Mucosa of stomach (tissue), 1 donor: Measurements from ENCODE around the gene LRIT3.

ENCODE experiments used
- H3K27me3 ChIP-seq: one replicate; pipeline ENCODE4 v1.7.0; 2013; ENCODE audit warnings: mild to moderate bottlenecking, low read length; ENCODE audit not compliant: control insufficient read depth, insufficient read depth
- H3K36me3 ChIP-seq: one replicate; pipeline ENCODE4 v1.7.0; 2013; ENCODE audit warnings: low read length; ENCODE audit not compliant: control insufficient read depth, insufficient read depth
- H3K4me1 ChIP-seq: one replicate; pipeline ENCODE4 v1.7.0; 2013; ENCODE audit warnings: mild to moderate bottlenecking, low read length; ENCODE audit not compliant: control insufficient read depth, insufficient read depth
- H3K4me3 ChIP-seq: one replicate; pipeline ENCODE4 v1.7.0; 2013; ENCODE audit warnings: low read length
- H3K9ac ChIP-seq: one replicate; pipeline ENCODE4 v1.7.0; 2013; ENCODE audit warnings: mild to moderate bottlenecking, low read length, moderate library complexity
- H3K9me3 ChIP-seq: one replicate; pipeline ENCODE4 v1.7.0; 2013; ENCODE audit warnings: mild to moderate bottlenecking, low read length, moderate library complexity; ENCODE audit not compliant: control insufficient read depth
- donor health status: Pancreatic carcinoma.

LRIT3 gene, protein sequence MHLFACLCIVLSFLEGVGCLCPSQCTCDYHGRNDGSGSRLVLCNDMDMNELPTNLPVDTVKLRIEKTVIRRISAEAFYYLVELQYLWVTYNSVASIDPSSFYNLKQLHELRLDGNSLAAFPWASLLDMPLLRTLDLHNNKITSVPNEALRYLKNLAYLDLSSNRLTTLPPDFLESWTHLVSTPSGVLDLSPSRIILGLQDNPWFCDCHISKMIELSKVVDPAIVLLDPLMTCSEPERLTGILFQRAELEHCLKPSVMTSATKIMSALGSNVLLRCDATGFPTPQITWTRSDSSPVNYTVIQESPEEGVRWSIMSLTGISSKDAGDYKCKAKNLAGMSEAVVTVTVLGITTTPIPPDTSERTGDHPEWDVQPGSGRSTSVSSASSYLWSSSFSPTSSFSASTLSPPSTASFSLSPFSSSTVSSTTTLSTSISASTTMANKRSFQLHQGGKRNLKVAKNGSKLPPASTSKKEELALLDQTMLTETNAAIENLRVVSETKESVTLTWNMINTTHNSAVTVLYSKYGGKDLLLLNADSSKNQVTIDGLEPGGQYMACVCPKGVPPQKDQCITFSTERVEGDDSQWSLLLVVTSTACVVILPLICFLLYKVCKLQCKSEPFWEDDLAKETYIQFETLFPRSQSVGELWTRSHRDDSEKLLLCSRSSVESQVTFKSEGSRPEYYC

DNA sequence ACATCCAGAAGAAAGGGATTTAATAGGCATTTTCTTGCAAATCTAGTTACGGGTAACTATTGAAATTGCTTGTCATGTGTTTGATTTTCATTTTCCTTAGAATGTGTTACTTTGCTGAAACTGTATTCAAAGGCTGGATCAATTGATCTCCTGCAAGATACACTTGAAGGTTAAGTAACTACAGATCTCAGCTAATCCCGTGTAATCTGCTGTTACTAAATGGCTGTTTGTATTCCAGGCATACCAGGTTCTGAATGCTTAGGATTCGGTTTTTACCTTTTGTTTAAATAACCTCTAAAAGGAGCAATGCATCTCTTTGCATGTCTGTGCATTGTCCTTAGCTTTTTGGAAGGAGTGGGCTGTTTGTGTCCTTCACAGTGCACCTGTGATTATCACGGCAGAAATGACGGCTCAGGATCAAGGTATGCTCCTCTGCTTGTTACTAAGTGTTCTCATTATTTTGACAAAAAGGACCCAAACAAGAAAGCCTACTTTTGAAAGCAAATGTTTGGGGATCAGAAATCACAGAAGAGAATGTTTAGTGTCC, at the start of gene LRIT3:
LRIT3 (plus strand) TSS at position 212 of the 547 bp plus-strand sequence; CDS start at position 307, 95 bp downstream.
- Histone ChIP-seq H3K27me3 (no peaks in the 10 kb centered on the region), H3K9me3 (no peaks in the 10 kb centered on the region), H3K4me1 (no peaks in the 10 kb centered on the region), H3K4me3 (no peak within 1 kb of the TSS), H3K36me3 (no peaks in the 10 kb centered on the region), H3K9ac (no peak within 1 kb of the TSS)

DNA sequence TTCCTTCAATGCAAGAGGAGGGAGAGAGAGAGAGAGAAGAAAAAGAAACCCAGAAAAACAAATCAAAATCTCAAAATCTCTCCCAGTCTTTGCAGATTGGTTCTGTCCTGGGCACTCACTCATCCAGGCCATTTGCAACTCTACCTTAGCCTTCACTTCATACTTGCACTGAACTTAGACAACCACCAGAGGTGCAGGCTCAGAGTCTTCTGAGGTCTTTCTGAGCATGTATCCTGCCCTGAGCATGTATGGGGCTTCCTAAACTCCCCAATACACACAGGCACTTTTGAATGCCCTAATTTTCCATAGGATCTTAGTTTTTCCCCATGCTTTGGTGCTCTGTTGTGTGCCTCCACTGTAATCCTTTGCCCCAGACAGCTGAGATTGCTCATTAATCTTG, 49.0 kb upstream of the LRIT3 start:
- H3K4me3 ChIP-seq, result no peak overlapping the region
- no peaks in the 10 kb centered on the region for H3K27me3 ChIP-seq
- no peaks in the 10 kb centered on the region for H3K9me3 ChIP-seq
- no peak overlapping the region for H3K9ac ChIP-seq
- no peaks in the 10 kb centered on the region for H3K4me1 ChIP-seq
- H3K36me3 ChIP-seq, result no peaks in the 10 kb centered on the region

DNA sequence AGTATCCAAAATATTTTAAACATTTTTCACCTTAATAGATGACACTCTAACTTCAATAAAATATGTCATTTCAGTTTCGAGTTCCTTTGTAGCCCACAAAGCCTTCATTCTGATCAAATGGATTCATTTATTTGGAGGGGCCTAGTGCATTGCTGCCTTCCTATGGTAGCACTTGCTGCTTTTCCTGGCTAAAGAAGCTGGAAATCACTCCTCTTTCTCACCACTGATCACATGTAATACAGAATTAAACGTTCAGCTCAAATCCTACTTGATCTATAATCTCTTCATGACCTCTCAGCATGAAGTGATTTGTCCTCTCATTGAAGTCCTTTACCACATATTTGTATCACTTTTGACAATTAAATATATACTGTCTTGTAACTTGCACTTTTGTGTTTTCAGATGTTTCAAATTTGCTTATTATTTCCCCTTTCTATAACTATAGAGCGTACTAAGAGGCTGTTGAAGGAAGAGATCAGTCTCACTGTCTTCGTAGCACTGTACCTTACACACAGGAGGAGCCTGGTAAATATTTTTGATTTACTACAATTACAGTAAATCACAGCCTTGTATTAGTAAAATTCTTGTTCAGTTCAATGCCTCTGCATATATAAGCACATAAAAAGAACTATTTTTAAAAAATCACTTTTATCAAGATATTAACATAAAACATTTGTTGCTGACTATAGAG, 46.7 kb upstream of the LRIT3 start:
- H3K27me3 ChIP-seq, result no peaks in the 10 kb centered on the region
- H3K4me3 ChIP-seq, result peak overlapping the region; percentile 25
- H3K4me1 ChIP-seq, result no peaks in the 10 kb centered on the region
- no peaks in the 10 kb centered on the region for H3K36me3 ChIP-seq
- H3K9ac ChIP-seq, result peak overlapping the region; percentile 26
- H3K9me3 ChIP-seq, result no peaks in the 10 kb centered on the region

DNA sequence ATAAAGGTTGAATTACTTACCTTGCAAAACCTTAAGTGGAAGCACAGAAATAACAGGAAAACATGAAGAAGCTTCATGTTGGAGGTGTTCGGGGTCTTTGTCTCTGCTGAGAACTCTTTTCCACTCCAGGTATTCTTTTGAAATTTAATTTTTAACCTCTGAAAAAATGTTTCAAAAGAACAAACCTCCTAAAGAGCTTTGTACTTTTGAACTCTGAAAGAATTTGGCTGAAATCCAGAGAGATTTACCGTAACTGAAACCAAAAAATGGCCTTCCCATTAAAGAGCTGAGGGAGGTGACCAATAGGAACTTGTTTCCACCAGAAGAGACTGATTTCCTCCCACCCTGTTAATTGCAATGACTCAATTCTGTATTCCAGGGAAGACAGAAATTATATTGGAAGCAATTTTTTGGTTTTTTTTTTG, 46.0 kb upstream of the LRIT3 start, which contains the start of gene CFI:
CFI (minus strand) TSS at position 105 of the 425 bp plus-strand sequence; CDS start at position 77, 28 bp downstream.
- H3K4me1 ChIP-seq, result no peaks in the 10 kb centered on the region
- peak within 1 kb of the TSS; percentile 25 for H3K4me3 ChIP-seq
- no peaks in the 10 kb centered on the region for H3K36me3 ChIP-seq
- H3K9ac ChIP-seq, result peak within 1 kb of the TSS; percentile 26
- no peaks in the 10 kb centered on the region for H3K9me3 ChIP-seq
- H3K27me3 ChIP-seq, result no peaks in the 10 kb centered on the region

DNA sequence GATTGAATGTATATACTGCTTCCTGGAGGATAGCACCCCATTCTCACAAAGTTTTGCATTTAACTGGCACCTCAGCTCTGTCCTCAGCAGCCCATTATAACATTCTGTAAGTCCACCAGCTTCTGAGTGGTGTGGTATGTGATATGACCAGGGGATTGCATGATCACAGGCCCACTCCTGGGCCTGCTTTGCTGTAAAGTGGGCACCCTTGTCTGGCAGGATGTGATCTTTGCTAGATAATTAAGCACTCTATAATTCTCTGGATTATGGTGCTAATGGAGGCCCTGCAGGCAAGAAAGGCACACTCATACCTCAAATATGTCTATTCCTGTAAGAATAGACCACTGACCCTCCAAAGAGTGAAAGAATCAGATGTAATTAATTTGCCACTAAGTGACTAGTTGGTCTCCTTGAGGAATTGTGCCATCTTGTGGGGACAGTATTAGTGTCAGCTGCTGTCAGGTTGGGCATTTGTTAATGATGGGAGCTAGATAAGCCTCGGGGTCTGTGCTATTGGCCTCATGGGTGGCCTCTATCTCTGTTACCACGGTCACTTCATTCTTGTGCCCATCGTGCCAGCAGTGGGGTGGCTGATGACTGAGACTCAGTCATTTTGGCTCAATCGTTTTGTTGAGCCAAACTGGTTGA, 43.9 kb upstream of the LRIT3 start:
- Histone ChIP-seq H3K36me3 (no peaks in the 10 kb centered on the region), H3K9me3 (no peaks in the 10 kb centered on the region), H3K4me3 (no peak overlapping the region), H3K27me3 (no peaks in the 10 kb centered on the region), H3K9ac (no peak overlapping the region), H3K4me1 (no peaks in the 10 kb centered on the region)

DNA sequence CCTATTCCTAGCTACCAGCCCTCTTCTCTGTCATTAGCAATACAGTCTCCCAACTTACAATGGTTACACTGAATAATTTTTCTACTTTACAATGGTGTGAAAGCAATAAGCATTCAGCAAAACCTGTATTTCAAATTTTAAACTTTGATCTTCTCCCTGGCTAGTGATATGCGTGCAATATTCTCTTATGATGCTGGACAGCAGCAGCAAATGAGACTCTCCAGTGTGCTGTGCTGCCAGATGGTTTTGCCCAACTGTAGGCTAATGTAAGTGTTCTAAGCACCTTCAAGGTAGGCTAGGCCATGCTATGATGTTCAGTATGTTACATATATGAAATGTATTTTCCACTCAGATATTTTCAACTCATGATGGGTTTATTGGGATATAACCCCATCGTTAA, 38.3 kb upstream of the LRIT3 start:
- Histone ChIP-seq H3K9ac (no peak overlapping the region), H3K36me3 (no peaks in the 10 kb centered on the region), H3K4me3 (no peak overlapping the region), H3K4me1 (no peaks in the 10 kb centered on the region), H3K27me3 (no peaks in the 10 kb centered on the region), H3K9me3 (no peaks in the 10 kb centered on the region)

DNA sequence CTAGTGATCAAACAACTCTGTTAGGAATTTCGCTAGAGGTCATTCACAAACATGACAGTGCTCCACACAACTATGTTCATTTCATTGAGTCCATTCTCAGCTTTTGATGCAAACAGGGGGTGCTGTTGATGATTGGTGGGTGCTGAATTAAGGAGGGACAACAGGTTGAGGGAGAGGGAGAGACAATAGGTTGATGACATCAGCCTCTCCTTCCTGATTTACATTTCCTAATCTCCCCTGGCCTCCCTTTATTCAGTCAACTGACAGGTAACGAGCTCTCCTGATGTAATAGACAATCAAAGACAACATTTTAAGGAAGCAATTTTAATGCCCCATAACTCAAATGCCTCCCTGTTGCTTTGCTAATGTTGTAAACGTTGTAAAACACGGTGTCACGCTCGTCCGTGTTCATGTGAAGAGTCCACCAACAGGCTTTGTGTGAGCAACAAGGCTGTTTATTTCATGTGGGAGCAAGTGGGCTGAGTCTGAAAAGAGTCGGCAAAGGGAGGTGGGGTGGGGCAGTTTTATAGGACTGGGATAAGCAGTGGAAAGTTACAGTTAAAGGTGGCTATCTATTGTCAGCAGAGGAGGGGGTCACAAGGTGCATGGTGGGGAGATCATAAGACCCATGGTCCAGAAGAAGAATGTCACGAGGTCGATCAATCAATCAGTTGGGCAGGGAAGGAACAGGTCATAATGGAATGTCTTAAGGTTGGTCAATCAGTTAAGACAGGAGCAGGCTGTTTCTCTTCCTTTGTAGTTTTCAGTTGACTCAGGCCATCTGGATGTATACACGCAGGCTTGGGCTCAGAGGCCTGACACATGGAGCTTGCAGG, 37.1 kb upstream of the LRIT3 start:
- Histone ChIP-seq H3K4me1 (no peaks in the 10 kb centered on the region), H3K27me3 (no peaks in the 10 kb centered on the region), H3K4me3 (no peak overlapping the region), H3K9me3 (no peaks in the 10 kb centered on the region), H3K9ac (no peak overlapping the region), H3K36me3 (no peaks in the 10 kb centered on the region)

DNA sequence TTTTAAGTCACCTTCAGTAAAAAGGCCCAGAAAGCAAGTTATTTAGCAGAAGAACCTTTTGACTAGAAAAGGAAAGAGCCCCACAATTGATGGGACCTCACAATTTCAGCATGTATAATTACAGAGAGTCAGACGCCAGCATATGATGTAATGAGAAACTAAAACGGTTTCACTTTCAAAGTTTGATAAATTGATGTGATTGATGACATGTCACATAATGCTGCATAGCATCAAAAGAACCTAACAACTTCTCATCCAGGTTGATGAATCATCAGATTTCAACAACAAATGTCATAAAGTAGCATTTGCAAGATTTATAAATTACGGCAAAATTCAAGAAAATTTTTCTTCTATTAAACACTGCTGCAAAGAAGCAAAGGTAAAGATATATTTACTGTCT, 36.2 kb upstream of the LRIT3 start:
- Histone ChIP-seq H3K9ac (no peak overlapping the region), H3K4me1 (peaks cover 6% of the 10 kb centered on the region), H3K4me3 (no peak overlapping the region), H3K9me3 (no peaks in the 10 kb centered on the region), H3K36me3 (no peaks in the 10 kb centered on the region), H3K27me3 (no peaks in the 10 kb centered on the region)

DNA sequence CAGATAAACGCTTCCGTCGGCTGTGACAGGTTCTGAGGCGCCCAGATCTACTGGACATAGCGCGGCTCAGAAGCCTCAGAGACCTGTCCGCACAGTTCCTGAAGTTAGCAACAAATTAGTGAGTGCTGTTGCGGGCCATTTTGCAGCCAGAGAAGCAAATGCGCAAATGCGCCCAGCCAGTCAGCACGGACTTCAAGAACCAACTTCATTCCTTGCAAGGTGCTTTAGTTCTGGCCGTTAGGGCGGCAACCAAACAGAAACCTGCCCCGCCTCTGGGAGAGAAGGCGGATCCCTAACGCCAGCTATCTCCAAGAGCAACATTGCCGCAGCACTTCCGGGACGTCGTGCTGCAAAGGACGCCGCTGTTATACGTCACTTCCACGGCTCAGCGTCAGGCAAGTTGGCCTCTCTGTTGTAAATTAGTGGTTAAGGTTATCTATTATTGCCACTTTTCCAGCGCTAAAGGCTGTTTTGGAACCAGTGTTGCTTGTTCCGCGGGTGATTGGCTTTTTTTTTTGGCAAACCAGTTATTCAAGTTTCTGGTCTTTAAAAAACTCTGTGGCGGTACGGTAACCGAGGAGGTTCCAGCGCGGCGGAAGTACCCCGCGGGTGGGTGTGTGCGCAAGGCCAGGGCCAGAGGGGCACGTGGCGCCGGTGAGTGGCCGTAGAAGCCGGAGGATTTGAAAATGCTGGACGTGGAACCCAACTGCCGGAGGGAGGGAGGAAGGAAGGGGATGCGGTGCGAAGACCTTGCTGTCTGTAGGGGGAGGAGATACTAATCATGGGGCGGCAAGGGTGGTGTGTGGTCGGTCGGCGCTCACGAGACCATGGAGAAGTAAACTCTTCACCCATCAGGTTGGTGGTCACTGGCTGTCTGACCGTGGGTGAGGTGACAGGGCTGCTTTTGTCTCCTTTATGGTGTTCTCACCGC, 32.5 kb upstream of the LRIT3 start, which contains the start of gene GAR1:
GAR1 (plus strand) TSS at position 612 of the 931 bp plus-strand sequence. CDS start 403 bp downstream, outside the sequence.
- Histone ChIP-seq H3K9me3 (no peaks in the 10 kb centered on the region), H3K9ac (peak within 1 kb of the TSS; percentile 75), H3K4me3 (peak within 1 kb of the TSS; percentile 73), H3K27me3 (no peaks in the 10 kb centered on the region), H3K36me3 (no peaks in the 10 kb centered on the region), H3K4me1 (peaks cover 10% of the 10 kb centered on the region)

DNA sequence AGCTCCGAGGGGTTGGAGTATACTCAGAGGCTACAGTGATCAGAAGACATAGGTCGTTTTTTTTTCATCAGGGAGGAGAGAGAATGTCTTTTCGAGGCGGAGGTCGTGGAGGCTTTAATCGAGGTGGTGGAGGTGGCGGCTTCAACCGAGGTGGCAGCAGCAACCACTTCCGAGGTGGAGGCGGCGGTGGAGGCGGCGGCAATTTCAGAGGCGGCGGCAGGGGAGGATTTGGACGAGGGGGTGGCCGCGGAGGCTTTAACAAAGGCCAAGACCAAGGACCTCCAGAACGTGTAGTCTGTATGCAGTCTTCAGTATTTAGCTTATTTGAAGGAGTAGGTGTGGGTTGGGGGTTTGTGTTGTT, 31.8 kb upstream of the LRIT3 start:
- Histone ChIP-seq H3K9me3 (no peaks in the 10 kb centered on the region), H3K9ac (peak overlapping the region; percentile 75), H3K36me3 (no peaks in the 10 kb centered on the region), H3K27me3 (no peaks in the 10 kb centered on the region), H3K4me3 (peak overlapping the region; percentile 73), H3K4me1 (peaks cover 10% of the 10 kb centered on the region)
